ENCODE measurements around the gene MCCD1.

MCCD1 gene

GRCh38 chr6:31567531-31568370, 39.0 kb downstream of the MCCD1 start:
- Histone ChIP-seq H3K4me1 (ENCODE audit: insufficient read depth, low read length) (no peaks in the 10 kb centered on the region), H3K36me3 (ENCODE audit: insufficient read depth, low read depth, low read length) (no peaks in the 10 kb centered on the region), H3K9me3 (ENCODE audit: insufficient read depth, low read depth, low read length) (no peaks in the 10 kb centered on the region), H3K4me3 (ENCODE audit: low read length) (no peak overlapping the region), H3K27ac (ENCODE audit: low read length) (no peak overlapping the region), H3K27me3 (ENCODE audit: insufficient read depth, low read length) (no peaks in the 10 kb centered on the region), H3K9ac (ENCODE audit: low read depth, low read length) (no peak overlapping the region)

- H3K4me1 ChIP-seq (ENCODE audit: insufficient read depth, low read length), result no peaks in the 10 kb centered on the region
- H3K27me3 ChIP-seq (ENCODE audit: insufficient read depth, low read length), result no peaks in the 10 kb centered on the region
- H3K27ac ChIP-seq (ENCODE audit: low read length), result no peak overlapping the region
- no peak overlapping the region for H3K4me3 ChIP-seq (ENCODE audit: low read length)
- H3K9ac ChIP-seq (ENCODE audit: low read depth, low read length), result no peak overlapping the region
- H3K36me3 ChIP-seq (ENCODE audit: insufficient read depth, low read depth, low read length), result no peaks in the 10 kb centered on the region
- no peaks in the 10 kb centered on the region for H3K9me3 ChIP-seq (ENCODE audit: insufficient read depth, low read depth, low read length)
Observed at GRCh38 chr6:31568537-31568961, 39.8 kb downstream of the MCCD1 start.

- Histone ChIP-seq H3K36me3 (ENCODE audit: insufficient read depth, low read depth, low read length) (no peaks in the 10 kb centered on the region), H3K27me3 (ENCODE audit: insufficient read depth, low read length) (no peaks in the 10 kb centered on the region), H3K9me3 (ENCODE audit: insufficient read depth, low read depth, low read length) (no peaks in the 10 kb centered on the region), H3K4me3 (ENCODE audit: low read length) (no peak overlapping the region), H3K4me1 (ENCODE audit: insufficient read depth, low read length) (no peaks in the 10 kb centered on the region), H3K9ac (ENCODE audit: low read depth, low read length) (no peak overlapping the region), H3K27ac (ENCODE audit: low read length) (no peak overlapping the region)
Observed at GRCh38 chr6:31569861-31570536, 41.2 kb downstream of the MCCD1 start.

GRCh38 chr6:31572041-31572911, 43.5 kb downstream of the MCCD1 start, which contains the start of gene LTA:
Gene LTA, plus strand, starts transcription at chr6:31572289. Its CDS starts 454 bp downstream, at chr6:31572743.
- no peaks in the 10 kb centered on the region for H3K36me3 ChIP-seq (ENCODE audit: insufficient read depth, low read depth, low read length)
- no peaks in the 10 kb centered on the region for H3K9me3 ChIP-seq (ENCODE audit: insufficient read depth, low read depth, low read length)
- no peak within 1 kb of the TSS for H3K9ac ChIP-seq (ENCODE audit: low read depth, low read length)
- H3K4me3 ChIP-seq (ENCODE audit: low read length), result no peak within 1 kb of the TSS
- H3K27ac ChIP-seq (ENCODE audit: low read length), result no peak within 1 kb of the TSS
- no peaks in the 10 kb centered on the region for H3K4me1 ChIP-seq (ENCODE audit: insufficient read depth, low read length)
- peaks cover 6% of the 10 kb centered on the region; the same call in 1 of the 2 replicates for H3K27me3 ChIP-seq (ENCODE audit: insufficient read depth, low read length)

GRCh38 chr6:31573239-31574105, 44.7 kb downstream of the MCCD1 start:
- peaks cover 6% of the 10 kb centered on the region; the same call in 1 of the 2 replicates for H3K27me3 ChIP-seq (ENCODE audit: insufficient read depth, low read length)
- H3K9me3 ChIP-seq (ENCODE audit: insufficient read depth, low read depth, low read length), result no peaks in the 10 kb centered on the region
- no peaks in the 10 kb centered on the region; the same call in 1 of the 2 replicates for H3K4me1 ChIP-seq (ENCODE audit: insufficient read depth, low read length)
- no peak overlapping the region for H3K4me3 ChIP-seq (ENCODE audit: low read length)
- H3K36me3 ChIP-seq (ENCODE audit: insufficient read depth, low read depth, low read length), result no peaks in the 10 kb centered on the region
- no peak overlapping the region for H3K9ac ChIP-seq (ENCODE audit: low read depth, low read length)
- no peak overlapping the region for H3K27ac ChIP-seq (ENCODE audit: low read length)

- Histone ChIP-seq H3K27ac (ENCODE audit: low read length) (no peak overlapping the region), H3K4me3 (ENCODE audit: low read length) (no peak overlapping the region), H3K9me3 (ENCODE audit: insufficient read depth, low read depth, low read length) (no peaks in the 10 kb centered on the region), H3K9ac (ENCODE audit: low read depth, low read length) (no peak overlapping the region), H3K27me3 (ENCODE audit: insufficient read depth, low read length) (peaks cover 6% of the 10 kb centered on the region; the same call in 1 of the 2 replicates), H3K4me1 (ENCODE audit: insufficient read depth, low read length) (no peaks in the 10 kb centered on the region; the same call in 1 of the 2 replicates), H3K36me3 (ENCODE audit: insufficient read depth, low read depth, low read length) (no peaks in the 10 kb centered on the region)
Observed at GRCh38 chr6:31574106-31575061, 45.6 kb downstream of the MCCD1 start.

GRCh38 chr6:31575335-31575901, 46.7 kb downstream of the MCCD1 start, which contains the start of gene TNF:
Gene TNF, plus strand, starts transcription at chr6:31575565. Its CDS starts 177 bp downstream, at chr6:31575742.
- Histone ChIP-seq H3K4me1 (ENCODE audit: insufficient read depth, low read length) (no peaks in the 10 kb centered on the region; the same call in 1 of the 2 replicates), H3K27ac (ENCODE audit: low read length) (no peak within 1 kb of the TSS), H3K9ac (ENCODE audit: low read depth, low read length) (no peak within 1 kb of the TSS), H3K36me3 (ENCODE audit: insufficient read depth, low read depth, low read length) (no peaks in the 10 kb centered on the region), H3K9me3 (ENCODE audit: insufficient read depth, low read depth, low read length) (no peaks in the 10 kb centered on the region), H3K27me3 (ENCODE audit: insufficient read depth, low read length) (peaks cover 15% of the 10 kb centered on the region), H3K4me3 (ENCODE audit: low read length) (no peak within 1 kb of the TSS)

- H3K36me3 ChIP-seq (ENCODE audit: insufficient read depth, low read depth, low read length), result no peaks in the 10 kb centered on the region
- H3K27ac ChIP-seq (ENCODE audit: low read length), result no peak overlapping the region
- peaks cover 20% of the 10 kb centered on the region for H3K27me3 ChIP-seq (ENCODE audit: insufficient read depth, low read length)
- H3K9ac ChIP-seq (ENCODE audit: low read depth, low read length), result no peak overlapping the region
- no peak overlapping the region for H3K4me3 ChIP-seq (ENCODE audit: low read length)
- H3K9me3 ChIP-seq (ENCODE audit: insufficient read depth, low read depth, low read length), result no peaks in the 10 kb centered on the region
- H3K4me1 ChIP-seq (ENCODE audit: insufficient read depth, low read length), result no peaks in the 10 kb centered on the region; the same call in 1 of the 2 replicates
Observed at GRCh38 chr6:31575952-31576685, 47.4 kb downstream of the MCCD1 start.

GRCh38 chr6:31576897-31577578, 48.3 kb downstream of the MCCD1 start:
- Histone ChIP-seq H3K4me1 (ENCODE audit: insufficient read depth, low read length) (no peaks in the 10 kb centered on the region; the same call in 1 of the 2 replicates), H3K9me3 (ENCODE audit: insufficient read depth, low read depth, low read length) (no peaks in the 10 kb centered on the region), H3K36me3 (ENCODE audit: insufficient read depth, low read depth, low read length) (no peaks in the 10 kb centered on the region), H3K27ac (ENCODE audit: low read length) (no peak overlapping the region), H3K4me3 (ENCODE audit: low read length) (no peak overlapping the region), H3K9ac (ENCODE audit: low read depth, low read length) (no peak overlapping the region), H3K27me3 (ENCODE audit: insufficient read depth, low read length) (peaks cover 29% of the 10 kb centered on the region)

Data from iPS-20b (cell line).